ENCODE measurements around the gene SDHC.
"Not testable (repeated sequence)": the region's sequence is repeated elsewhere in the genome, so short reads cannot be mapped to it uniquely, and the experiment has no call there.

Gene SDHC

DNA sequence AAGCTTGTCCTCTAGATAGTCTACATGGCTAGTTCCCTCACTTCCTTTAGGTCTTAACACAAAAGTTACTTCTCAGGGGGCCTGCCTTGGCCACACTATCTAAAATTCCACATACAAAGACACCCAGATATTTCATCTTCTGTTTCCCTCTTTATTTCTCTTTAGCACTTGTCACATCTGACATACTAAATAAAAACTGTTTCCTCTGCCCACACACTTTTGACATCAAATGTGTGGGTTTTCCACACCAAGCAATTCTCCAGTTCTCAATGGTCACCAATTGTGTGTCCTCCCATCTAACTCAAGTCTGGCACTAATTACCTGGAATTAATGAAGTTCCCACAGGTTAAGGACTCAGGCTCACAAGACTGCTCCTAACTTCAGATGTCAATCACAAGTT, 79.0 kb downstream of the SDHC start:
- TF ChIP-seq, protein P1, sequence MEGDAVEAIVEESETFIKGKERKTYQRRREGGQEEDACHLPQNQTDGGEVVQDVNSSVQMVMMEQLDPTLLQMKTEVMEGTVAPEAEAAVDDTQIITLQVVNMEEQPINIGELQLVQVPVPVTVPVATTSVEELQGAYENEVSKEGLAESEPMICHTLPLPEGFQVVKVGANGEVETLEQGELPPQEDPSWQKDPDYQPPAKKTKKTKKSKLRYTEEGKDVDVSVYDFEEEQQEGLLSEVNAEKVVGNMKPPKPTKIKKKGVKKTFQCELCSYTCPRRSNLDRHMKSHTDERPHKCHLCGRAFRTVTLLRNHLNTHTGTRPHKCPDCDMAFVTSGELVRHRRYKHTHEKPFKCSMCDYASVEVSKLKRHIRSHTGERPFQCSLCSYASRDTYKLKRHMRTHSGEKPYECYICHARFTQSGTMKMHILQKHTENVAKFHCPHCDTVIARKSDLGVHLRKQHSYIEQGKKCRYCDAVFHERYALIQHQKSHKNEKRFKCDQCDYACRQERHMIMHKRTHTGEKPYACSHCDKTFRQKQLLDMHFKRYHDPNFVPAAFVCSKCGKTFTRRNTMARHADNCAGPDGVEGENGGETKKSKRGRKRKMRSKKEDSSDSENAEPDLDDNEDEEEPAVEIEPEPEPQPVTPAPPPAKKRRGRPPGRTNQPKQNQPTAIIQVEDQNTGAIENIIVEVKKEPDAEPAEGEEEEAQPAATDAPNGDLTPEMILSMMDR (IDR thresholded peaks at IDR 0.05; ENCODE audit: low read length, missing control alignments) = no peak
- DNase-seq (ENCODE audit: low read depth) = no peak
- no peak overlapping the region for H3K4me3 ChIP-seq (replicated peaks; ENCODE audit: low read depth, low read length)

DNA sequence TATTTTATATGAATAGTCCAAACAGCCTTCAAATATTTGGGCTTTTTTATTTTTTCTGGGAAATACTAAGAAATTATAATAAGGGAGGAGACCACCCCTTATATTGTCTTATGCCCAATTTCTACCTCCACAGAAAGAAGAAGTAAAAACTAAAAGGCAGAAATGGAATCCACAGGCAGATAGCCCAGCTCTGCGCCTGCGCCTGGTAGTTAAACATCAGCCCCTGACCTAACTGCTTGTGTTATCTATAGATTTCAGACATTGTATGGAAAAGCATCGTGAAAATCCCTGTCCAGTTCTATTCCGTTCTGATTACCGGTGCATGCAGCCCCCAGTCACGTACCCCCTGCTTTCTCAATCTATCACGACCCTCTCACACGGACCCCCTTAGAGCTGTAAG, 82.9 kb downstream of the SDHC start:
- not testable (repeated sequence) for DNase-seq (ENCODE audit: low read depth); H3K4me3 ChIP-seq (replicated peaks; ENCODE audit: low read depth, low read length)

GRCh38 chr1:161398900-161399256, 84.7 kb downstream of the SDHC start:
- H3K4me3 ChIP-seq (replicated peaks; ENCODE audit: low read depth, low read length) = peak overlapping the region; percentile 86
- TF ChIP-seq, protein P1 (IDR thresholded peaks at IDR 0.05; ENCODE audit: low read length, missing control alignments) = no peak
- no peak for DNase-seq (ENCODE audit: low read depth)

DNA sequence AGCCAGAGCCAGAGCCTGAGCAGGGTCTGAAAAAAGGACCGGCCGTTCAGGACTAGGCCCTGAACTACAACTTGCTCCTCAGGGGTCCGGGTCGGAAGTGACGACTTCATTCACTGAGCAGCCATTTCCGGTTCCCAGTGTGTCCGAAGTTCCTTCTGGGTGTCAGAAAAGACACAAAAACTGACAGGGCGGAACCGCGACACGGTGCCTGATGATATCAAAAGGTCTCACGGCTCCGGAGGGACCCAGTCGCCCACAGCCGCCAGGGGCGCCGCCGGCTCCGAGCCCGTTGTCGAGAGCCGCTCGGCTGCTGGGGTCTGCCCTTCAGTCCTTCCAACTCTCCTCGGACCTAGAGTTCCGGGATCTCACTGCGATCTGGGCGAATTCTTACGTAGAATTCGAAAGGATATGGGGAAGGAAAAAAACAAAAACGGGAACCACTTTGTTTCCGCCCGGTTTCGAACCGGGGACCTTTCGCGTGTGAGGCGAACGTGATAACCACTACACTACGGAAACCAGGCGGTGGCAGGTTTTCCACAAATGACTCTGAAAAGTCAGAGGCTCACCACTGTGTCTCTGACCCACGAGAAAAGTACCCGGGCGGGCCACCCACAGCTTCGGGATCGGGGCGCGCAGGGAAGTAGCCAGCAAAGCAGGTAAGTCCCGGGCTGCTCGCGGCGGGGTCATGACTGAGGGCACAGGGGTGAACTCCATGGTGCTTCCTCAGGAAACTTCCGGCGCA, 85.2 kb downstream of the SDHC start:
- H3K4me3 ChIP-seq (replicated peaks; ENCODE audit: low read depth, low read length) = peak overlapping the region; percentile 86
- DNase-seq (ENCODE audit: low read depth) = peak; percentile 92
- TF ChIP-seq, protein P1 (IDR thresholded peaks at IDR 0.05; ENCODE audit: low read length, missing control alignments) = peak; percentile 47

GRCh38 chr1:161402446-161402845, 88.3 kb downstream of the SDHC start:
- TF ChIP-seq, protein P1 (IDR thresholded peaks at IDR 0.05; ENCODE audit: low read length, missing control alignments) = no peak
- no peak overlapping the region for H3K4me3 ChIP-seq (replicated peaks; ENCODE audit: low read depth, low read length)
- no peak for DNase-seq (ENCODE audit: low read depth)

DNA sequence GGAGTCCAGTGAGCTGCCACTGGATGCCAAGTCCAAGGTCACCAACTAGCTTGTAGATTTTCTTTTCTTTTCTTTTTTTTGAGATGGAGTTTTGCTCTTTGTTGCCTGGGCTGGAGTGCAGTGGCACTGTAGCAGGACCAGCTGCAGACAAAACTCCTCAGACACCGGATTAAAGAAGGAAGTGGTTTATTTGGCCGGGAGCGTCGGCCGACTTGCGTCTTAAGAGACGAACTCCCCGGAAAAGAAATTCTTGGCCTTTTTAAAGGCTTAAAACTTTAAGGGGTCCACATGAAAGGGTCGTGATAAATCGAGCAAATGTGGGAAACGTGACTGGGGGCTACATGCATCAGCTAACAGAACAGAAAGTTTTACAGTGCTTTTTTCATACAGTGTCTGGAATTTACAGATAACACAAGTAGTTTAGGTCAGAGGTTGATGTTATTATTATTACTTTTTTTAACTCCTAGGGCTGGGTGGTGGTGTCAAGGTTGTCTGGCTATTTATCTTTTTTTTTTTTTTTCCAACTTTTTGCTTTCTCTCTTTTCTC, 89.9 kb downstream of the SDHC start:
- TF ChIP-seq, protein P1 (IDR thresholded peaks at IDR 0.05; ENCODE audit: low read length, missing control alignments) = no peak
- H3K4me3 ChIP-seq (replicated peaks; ENCODE audit: low read depth, low read length) = no peak overlapping the region
- DNase-seq (ENCODE audit: low read depth) = no peak

DNA sequence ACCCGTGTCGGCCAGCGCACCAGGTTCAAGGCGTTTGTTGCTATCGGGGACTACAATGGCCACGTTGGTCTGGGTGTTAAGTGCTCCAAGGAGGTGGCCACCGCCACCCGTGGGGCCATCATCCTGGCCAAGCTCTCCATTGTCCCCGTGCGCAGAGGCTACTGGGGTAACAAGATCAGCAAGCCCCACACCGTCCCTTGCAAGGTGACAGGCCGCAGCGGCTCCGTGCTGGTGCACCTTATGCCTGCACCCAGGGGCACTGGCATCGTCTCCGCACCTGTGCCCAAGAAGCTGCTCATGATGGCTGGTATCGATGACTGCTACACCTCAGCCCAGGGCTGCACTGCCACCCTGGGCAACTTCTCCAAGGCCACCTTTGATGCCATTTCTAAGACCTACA, 92.4 kb downstream of the SDHC start:
- H3K4me3 ChIP-seq (replicated peaks; ENCODE audit: low read depth, low read length); DNase-seq (ENCODE audit: low read depth): not testable (repeated sequence)

GRCh38 chr1:161407451-161407985, 93.3 kb downstream of the SDHC start:
- H3K4me3 ChIP-seq (replicated peaks; ENCODE audit: low read depth, low read length) = no peak overlapping the region
- TF ChIP-seq, protein P1 (IDR thresholded peaks at IDR 0.05; ENCODE audit: low read length, missing control alignments) = no peak
- no peak for DNase-seq (ENCODE audit: low read depth)
